ENCODE results near the gene JAG2.
A peak's percentile ranks its signal among the peaks of the same experiment; 100 is the strongest.

JAG2 gene

DNA sequence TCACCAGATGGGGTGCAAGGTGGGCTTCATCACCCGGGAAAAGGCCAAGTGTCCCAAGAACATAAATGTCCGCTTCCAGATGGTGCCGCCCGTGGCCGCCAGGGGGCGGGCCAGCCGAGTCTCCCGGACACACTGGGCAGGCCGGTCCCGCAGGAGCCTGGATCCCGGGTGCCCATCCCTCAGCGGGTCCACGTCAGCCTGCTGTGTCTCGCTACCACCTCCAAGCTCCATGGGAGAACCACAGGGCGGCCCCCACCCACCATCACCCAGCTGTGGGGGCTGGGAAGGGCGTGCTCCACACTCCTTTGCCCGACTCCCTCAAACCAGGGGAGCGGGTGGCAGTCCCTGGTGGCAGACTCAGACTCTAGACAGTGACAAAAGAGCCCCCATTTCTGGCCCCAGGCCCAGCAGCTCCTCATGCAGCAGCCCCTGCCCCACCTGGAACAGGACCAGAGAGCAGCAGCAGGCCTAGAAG is 34.5 kb upstream of the JAG2 start:
- DNase-seq, result no peak

- DNase-seq, result no peak
Observed at GRCh38 chr14:105201925-105202513, 33.4 kb upstream of the JAG2 start.

GRCh38 chr14:105201156-105201924 is 32.8 kb upstream of the JAG2 start:
- no peak for DNase-seq

GRCh38 chr14:105200641-105201040 is 32.1 kb upstream of the JAG2 start:
- DNase-seq, result no peak

GRCh38 chr14:105200074-105200473 is 31.5 kb upstream of the JAG2 start:
- no peak for DNase-seq

GRCh38 chr14:105199093-105199492 is 30.5 kb upstream of the JAG2 start:
- no peak for DNase-seq

- DNase-seq, result no peak
Observed at GRCh38 chr14:105198588-105198987, 30.0 kb upstream of the JAG2 start.

GRCh38 chr14:105197211-105197641 is 28.6 kb upstream of the JAG2 start:
- no peak for DNase-seq

GRCh38 chr14:105196265-105196960 is 27.8 kb upstream of the JAG2 start:
- DNase-seq, result no peak

- DNase-seq, result no peak
Observed at GRCh38 chr14:105195522-105196264, 27.1 kb upstream of the JAG2 start.

GRCh38 chr14:105195051-105195450 is 26.5 kb upstream of the JAG2 start:
- no peak for DNase-seq

- peak; percentile 25 for DNase-seq
Observed at GRCh38 chr14:105193916-105194782, 25.6 kb upstream of the JAG2 start.

- no peak for DNase-seq
Observed at GRCh38 chr14:105192866-105193731, 24.5 kb upstream of the JAG2 start.

DNA sequence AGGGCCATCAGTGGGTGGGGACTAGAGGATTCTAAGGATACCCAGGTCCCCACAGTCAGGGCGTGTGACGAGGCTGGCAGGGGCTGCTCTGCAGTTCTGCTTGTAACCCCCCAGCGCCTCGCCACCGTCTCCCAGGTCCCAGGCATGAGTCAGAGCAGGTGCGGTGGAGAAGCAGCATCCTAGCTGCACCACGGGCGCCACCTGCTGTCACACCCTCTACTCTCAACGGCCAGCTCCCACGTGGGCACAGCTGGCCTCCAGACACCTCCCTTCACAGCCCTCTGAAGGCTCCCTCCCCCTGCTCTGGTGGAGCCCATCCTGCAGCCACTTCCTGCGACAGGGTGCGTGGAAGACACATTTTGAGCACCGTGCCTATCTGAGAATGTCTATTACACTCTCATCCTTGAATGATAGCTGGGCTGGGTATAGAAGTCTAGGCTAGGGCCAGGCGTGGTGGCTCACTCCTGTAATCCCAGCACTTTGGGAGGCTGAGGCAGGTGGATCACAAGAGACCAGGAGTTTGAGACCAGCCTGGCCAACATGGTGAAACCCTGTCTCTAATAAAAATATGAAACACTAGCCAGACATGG is 19.5 kb upstream of the JAG2 start:
- no peak for DNase-seq

- DNase-seq, result peak; percentile 24
Observed at GRCh38 chr14:105187116-105187515, 18.5 kb upstream of the JAG2 start.

DNA sequence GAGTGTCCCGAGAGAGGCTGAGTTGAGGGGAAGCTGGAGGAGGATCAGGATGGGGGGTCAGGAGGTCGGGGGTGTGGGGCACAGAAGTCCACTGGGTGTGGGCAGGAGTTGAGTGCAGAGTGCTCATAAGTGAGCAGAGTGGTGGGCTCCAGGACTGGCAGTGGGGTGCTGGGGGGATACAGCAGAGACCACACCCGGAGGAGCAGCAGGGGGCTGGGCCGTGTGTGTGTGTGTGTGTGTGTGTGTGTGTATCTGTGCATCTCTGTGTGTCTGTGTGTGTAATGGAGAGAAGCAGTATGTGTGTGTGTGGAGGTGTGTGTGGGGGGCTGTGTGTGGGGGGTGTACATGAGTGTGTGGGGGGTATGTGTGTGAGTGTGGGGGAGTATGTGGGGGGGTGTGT is 17.4 kb upstream of the JAG2 start:
- no peak for DNase-seq

GRCh38 chr14:105185001-105185400 is 16.4 kb upstream of the JAG2 start:
- no peak for DNase-seq

DNA sequence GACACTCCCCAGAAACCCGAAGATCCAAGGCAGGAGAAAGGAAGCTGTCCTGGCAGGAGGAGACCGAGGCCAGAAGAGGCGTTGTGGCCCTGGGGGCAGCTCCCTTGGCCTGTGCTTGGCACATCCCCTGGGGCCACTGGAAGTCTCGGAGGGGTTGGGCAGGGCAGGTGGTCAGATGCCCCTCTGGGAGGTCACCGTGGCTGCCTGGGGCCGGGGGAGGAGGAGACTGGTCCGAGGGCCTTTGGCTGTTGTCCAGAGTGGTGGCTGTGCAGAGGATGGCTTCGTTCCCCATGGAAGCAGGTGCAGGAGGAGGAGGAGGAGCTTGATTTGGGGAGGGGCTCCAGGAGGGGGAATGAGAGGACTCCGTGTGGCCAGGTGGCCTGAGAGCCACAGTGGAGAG is 15.9 kb upstream of the JAG2 start:
- no peak for DNase-seq

- no peak for DNase-seq
Observed at GRCh38 chr14:105182296-105183020, 13.9 kb upstream of the JAG2 start.

Measured in NCI-H2029 treated with DMSO at 0.1 percent for 48 hours (cell line).